K562 (cell line): ENCODE results near the gene DDIT4L. TPM values are rescaled to one million over a fixed set of nuclear protein-coding genes. Genes with fewer than 3 reads are reported as not detected.

ENCODE experiments used
- ATAC-seq: fragments of 200-7000 bp; cut with Tn5 transposase; 3 replicates; pipeline ENCODE4 v1.9.1; 2020; ENCODE audit warnings: moderate library complexity
- BruUV-seq: library from RNA; stranded (reverse); fragments of 400-500 nt; replicated peaks from 2 replicates; lab custom pipeline; 2021; lab: Mats Ljungman, UMichigan
- CTCF ChIA-PET: fragments of 300-600 bp; formaldehyde crosslinking; extraction: SDS; loops from one replicate; lab custom pipeline; 2021; ENCODE audit warnings: low intra/inter-chr PET ratio; lab: Yijun Ruan, JAX
- POLR2A ChIA-PET: fragments of 300-600, 350-650 bp; sonication (Branson Sonifier 250); formaldehyde crosslinking; extraction: SDS; loops from one replicate; lab custom pipeline; 2021; ENCODE audit warnings: antibody characterized with exemption, inconsistent platforms; lab: Yijun Ruan, JAX
- DNase-seq, 4 experiments: peaks; one replicate each; pipeline versions ENCODE4 v3.0.0 to v3.0.0-alpha.2; 2011 to 2018; ENCODE audit warnings: low spot score in 3 of 4, mixed read lengths in 3 of 4; ENCODE audit errors: extremely low read depth in 1 of 4
- FAIRE-seq: peaks from 2 replicates; lab custom pipeline; 2011; peaks lifted over from hg19 to GRCh38; lab: Jason Lieb, UNC
- H2AFZ ChIP-seq: 2 replicates; pipeline ENCODE4 v1.6.0; 2011; ENCODE audit warnings: low read depth, low read length, control low read depth, inconsistent platforms
- H3K27ac ChIP-seq: fragments of 200-600 bp; 3 replicates; pipeline ENCODE4 v1.8.0; 2011; ENCODE audit warnings: low read depth, mild to moderate bottlenecking, control low read depth, inconsistent platforms, low read length, moderate library complexity, mixed read lengths; ENCODE audit errors: extremely low read depth
- H3K27me3 ChIP-seq, 2 experiments: fragments of 300-600 bp in 1 of 2; 2 replicates in 1 of 2; 3 replicates in 1 of 2; pipeline versions ENCODE4 v1.6.0 to v1.8.0; 2011; ENCODE audit warnings: inconsistent platforms in 2 of 2, low read length in 2 of 2, mild to moderate bottlenecking in 1 of 2, mixed read lengths in 1 of 2, moderate library complexity in 1 of 2; ENCODE audit not compliant: control insufficient read depth in 2 of 2, insufficient read depth in 2 of 2
- H3K36me3 ChIP-seq: fragments of 300-600 bp; 3 replicates; pipeline ENCODE4 v1.8.0; 2011; ENCODE audit warnings: mild to moderate bottlenecking, low read length, inconsistent platforms; ENCODE audit not compliant: control insufficient read depth, insufficient read depth
- H3K4me1 ChIP-seq, 2 experiments: fragments of 200-600 bp in 1 of 2; replicated peaks in 1 of 2; 2 replicates in 1 of 2; 3 replicates in 1 of 2; pipeline versions ENCODE4 v1.5.1 to v1.8.0; 2011; ENCODE audit warnings: inconsistent platforms in 2 of 2, low read length in 2 of 2, mild to moderate bottlenecking in 1 of 2, mixed read lengths in 1 of 2, moderate library complexity in 1 of 2; ENCODE audit not compliant: control insufficient read depth in 2 of 2, insufficient read depth in 2 of 2
- H3K4me2 ChIP-seq: 2 replicates; pipeline ENCODE4 v1.6.1; 2011; ENCODE audit warnings: low read length, control low read depth, inconsistent platforms, mixed read lengths; ENCODE audit not compliant: insufficient read depth
- H3K4me3 ChIP-seq: fragments of 200-600 bp; sonication (generic), shearing (Covaris generic); 2 replicates; pipeline ENCODE4 v1.5.1; 2016; ENCODE audit warnings: control low read depth, inconsistent platforms
- H3K79me2 ChIP-seq: fragments of 200-600 bp; 3 replicates; pipeline ENCODE4 v1.8.0; 2011; ENCODE audit warnings: low read length, inconsistent platforms; ENCODE audit not compliant: control insufficient read depth, insufficient read depth
- H3K9ac ChIP-seq, 2 experiments: 2 replicates each; pipeline versions ENCODE4 v1.6.0 to v1.6.1; 2011; ENCODE audit warnings: low read depth in 2 of 2, low read length in 2 of 2, control low read depth in 1 of 2, inconsistent platforms in 1 of 2, mild to moderate bottlenecking in 1 of 2, mixed read lengths in 1 of 2; ENCODE audit not compliant: insufficient read depth in 1 of 2
- H3K9me1 ChIP-seq: one replicate; pipeline ENCODE4 v1.6.0; 2011; ENCODE audit warnings: inconsistent platforms, mild to moderate bottlenecking, low read length, moderate library complexity; ENCODE audit not compliant: control insufficient read depth, insufficient read depth
- H3K9me3 ChIP-seq: replicated peaks from 2 replicates; pipeline ENCODE4 v1.5.1; 2011; ENCODE audit warnings: low read depth, low read length, inconsistent platforms; ENCODE audit not compliant: control insufficient read depth, insufficient read depth
- H4K20me1 ChIP-seq: replicated peaks from 2 replicates; pipeline ENCODE4 v1.6.1; 2011; ENCODE audit warnings: low read length, inconsistent platforms, mixed read lengths; ENCODE audit not compliant: control insufficient read depth, insufficient read depth
- CREM ChIP-seq: IDR thresholded peaks from 2 replicates; pipeline ENCODE4 v1.6.1; 2014; ENCODE audit warnings: antibody characterized with exemption, low read depth
- GTF2F1 ChIP-seq: IDR thresholded peaks from 2 replicates; pipeline ENCODE4 v1.6.1; 2011; ENCODE audit warnings: low read depth, low read length, improper control_type of control experiment
- NFIX ChIP-seq: fragments of 250-450 bp; sonication (Bioruptor Pico); IDR thresholded peaks from 2 replicates; pipeline ENCODE4 v1.4.0; 2020; ENCODE audit warnings: low read depth, mild to moderate bottlenecking, moderate library complexity
- PHTF2 ChIP-seq: fragments of 250-450 bp; sonication (Bioruptor Pico); IDR thresholded peaks from 2 replicates; pipeline ENCODE4 v1.5.0; 2021; ENCODE audit warnings: mild to moderate bottlenecking
- YY1 ChIP-seq, 3 experiments: IDR thresholded peaks; 2 replicates each; pipeline ENCODE4 v1.6.1; 2011; ENCODE audit warnings: low read length in 2 of 3, mild to moderate bottlenecking in 2 of 3, moderate library complexity in 2 of 3, borderline replicate concordance in 1 of 3, control low read depth in 1 of 3, low read depth in 1 of 3; ENCODE audit not compliant: insufficient read depth in 3 of 3, insufficient replicate concordance in 2 of 3, control insufficient read depth in 1 of 3, insufficient read length in 1 of 3; ENCODE audit errors: extremely low read depth in 1 of 3
- in situ Hi-C: fragments of 300-500 bp; cut with MboI; formaldehyde crosslinking; loops from 4 replicates; pipeline ENCODE4 v1.15.0; 2018; ENCODE audit warnings: inconsistent platforms, mixed read lengths
- intact Hi-C: fragments of 100-400 bp; cut with micrococcal nuclease; formaldehyde crosslinking; loops from 2 replicates; pipeline ENCODE4 v1.14.2; 2022
- polyA plus RNA-seq, 8 experiments: library from polyadenylated mRNA; depleted of rRNA in 4 of 8; stranded (reverse) in 5 of 8; unstranded in 3 of 8; fragments of >200 nt; fragmentation: Nextera tagmentation in 2 of 8; fragmentation: Illumina TruSeq in 1 of 8; extraction: Ambion mirVana in 2 of 8; extraction: Trizol in 1 of 8; gene quantifications; 2 replicates each; pipeline versions ENCODE4 v1.2.1 to v1.2.3, GENCODE V29; 2011 to 2014; ENCODE audit warnings: inconsistent platforms in 1 of 8, missing spikeins in 1 of 8
- total RNA-seq, 7 experiments: library from RNA; depleted of rRNA in 6 of 7; stranded (reverse); fragments of >200 nt in 6 of 7; fragmentation: Illumina TruSeq in 2 of 7; extraction: Trizol in 2 of 7; gene quantifications; 2 replicates each; pipeline versions ENCODE4 v1.2.1 to v1.2.3, GENCODE V29; 2011 to 2021; ENCODE audit warnings: low replicate concordance in 1 of 7
- TF ChIP-seq, protein P1 (sequence below): fragments of 450-650 bp; IDR thresholded peaks from 2 replicates; pipeline ENCODE4 v1.6.1; 2018; ENCODE audit not compliant: partially characterized antibody
- TF ChIP-seq, protein P2 (sequence below): sonication (generic); formaldehyde crosslinking; IDR thresholded peaks from 2 replicates; pipeline ENCODE4 v1.8.0; 2022; ENCODE audit warnings: mild to moderate bottlenecking, missing genetic modification reagents
- TF ChIP-seq, protein P3 (sequence below), 2 experiments: fragments of 450-650 bp in 1 of 2; sonication (generic) in 1 of 2; formaldehyde crosslinking in 1 of 2; IDR thresholded peaks in 1 of 2; conservative IDR thresholded peaks in 1 of 2; 2 replicates each; pipeline versions ENCODE4 v1.6.1 to v1.8.1; 2016 to 2023; ENCODE audit warnings: mild to moderate bottlenecking in 2 of 2, moderate library complexity in 2 of 2, inconsistent platforms in 1 of 2, missing genetic modification reagents in 1 of 2

The DDIT4L gene
- total and polyA plus RNA-seq, 9 of the 15 experiments (the other 6 are each of a cell fraction or from before 2014, with no cell fraction given), result not detected

DNA sequence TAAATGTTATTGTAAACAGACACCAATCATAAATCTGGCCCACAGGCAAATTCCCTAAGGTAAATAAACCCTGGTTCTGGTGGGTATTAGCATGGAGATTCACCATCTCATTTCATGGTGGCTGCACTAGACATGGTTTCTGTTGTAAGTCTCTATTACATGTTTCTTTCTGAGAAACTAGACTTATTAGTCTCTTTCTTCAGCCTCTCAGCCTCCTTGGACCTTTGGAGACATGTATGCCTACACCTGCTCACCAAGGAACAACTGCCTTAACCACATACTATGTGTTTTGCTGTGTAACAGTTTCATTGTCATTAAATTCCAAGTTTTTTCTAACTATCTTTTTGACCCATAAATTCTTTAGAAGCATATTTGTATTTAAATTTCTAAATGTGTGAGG lies 13.1 kb downstream of the DDIT4L start:
- Histone ChIP-seq H3K9me1 (no peaks in the 10 kb centered on the region), H3K79me2 (no peaks in the 10 kb centered on the region), H3K9ac (no peak overlapping the region), H3K27ac (no peak overlapping the region), H3K4me1 (no peaks in the 10 kb centered on the region), H4K20me1 (no peaks in the 10 kb centered on the region), H3K36me3 (no peaks in the 10 kb centered on the region), H3K9me3 (no peaks in the 10 kb centered on the region), H2AFZ (no peak overlapping the region), H3K4me2 (no peak overlapping the region), H3K27me3 (no peaks in the 10 kb centered on the region), H3K4me3 (no peak overlapping the region)
- no peak for FAIRE-seq
- TF ChIP-seq, protein P1, sequence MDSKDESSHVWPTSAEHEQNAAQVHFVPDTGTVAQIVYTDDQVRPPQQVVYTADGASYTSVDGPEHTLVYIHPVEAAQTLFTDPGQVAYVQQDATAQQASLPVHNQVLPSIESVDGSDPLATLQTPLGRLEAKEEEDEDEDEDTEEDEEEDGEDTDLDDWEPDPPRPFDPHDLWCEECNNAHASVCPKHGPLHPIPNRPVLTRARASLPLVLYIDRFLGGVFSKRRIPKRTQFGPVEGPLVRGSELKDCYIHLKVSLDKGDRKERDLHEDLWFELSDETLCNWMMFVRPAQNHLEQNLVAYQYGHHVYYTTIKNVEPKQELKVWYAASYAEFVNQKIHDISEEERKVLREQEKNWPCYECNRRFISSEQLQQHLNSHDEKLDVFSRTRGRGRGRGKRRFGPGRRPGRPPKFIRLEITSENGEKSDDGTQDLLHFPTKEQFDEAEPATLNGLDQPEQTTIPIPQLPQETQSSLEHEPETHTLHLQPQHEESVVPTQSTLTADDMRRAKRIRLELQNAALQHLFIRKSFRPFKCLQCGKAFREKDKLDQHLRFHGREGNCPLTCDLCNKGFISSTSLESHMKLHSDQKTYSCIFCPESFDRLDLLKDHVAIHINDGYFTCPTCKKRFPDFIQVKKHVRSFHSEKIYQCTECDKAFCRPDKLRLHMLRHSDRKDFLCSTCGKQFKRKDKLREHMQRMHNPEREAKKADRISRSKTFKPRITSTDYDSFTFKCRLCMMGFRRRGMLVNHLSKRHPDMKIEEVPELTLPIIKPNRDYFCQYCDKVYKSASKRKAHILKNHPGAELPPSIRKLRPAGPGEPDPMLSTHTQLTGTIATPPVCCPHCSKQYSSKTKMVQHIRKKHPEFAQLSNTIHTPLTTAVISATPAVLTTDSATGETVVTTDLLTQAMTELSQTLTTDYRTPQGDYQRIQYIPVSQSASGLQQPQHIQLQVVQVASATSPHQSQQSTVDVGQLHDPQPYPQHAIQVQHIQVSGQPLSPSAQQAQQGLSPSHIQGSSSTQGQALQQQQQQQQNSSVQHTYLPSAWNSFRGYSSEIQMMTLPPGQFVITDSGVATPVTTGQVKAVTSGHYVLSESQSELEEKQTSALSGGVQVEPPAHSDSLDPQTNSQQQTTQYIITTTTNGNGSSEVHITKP, result no peak
- TF ChIP-seq, protein P2, sequence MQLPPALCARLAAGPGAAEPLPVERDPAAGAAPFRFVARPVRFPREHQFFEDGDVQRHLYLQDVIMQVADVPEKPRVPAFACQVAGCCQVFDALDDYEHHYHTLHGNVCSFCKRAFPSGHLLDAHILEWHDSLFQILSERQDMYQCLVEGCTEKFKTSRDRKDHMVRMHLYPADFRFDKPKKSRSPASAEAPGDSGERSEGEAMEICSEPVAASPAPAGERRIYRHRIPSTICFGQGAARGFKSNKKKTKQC (CRISPR knock-in tag), result no peak
- TF ChIP-seq PHTF2 (CRISPR knock-in tag), result no peak
- TF ChIP-seq YY1 (IDR thresholded peaks at IDR 0.05; ENCODE audit: borderline replicate concordance in 1 of 3, control insufficient read depth in 1 of 3, extremely low read depth in 1 of 3, insufficient read depth in 3 of 3, insufficient read length in 1 of 3, insufficient replicate concordance in 2 of 3, low read depth in 1 of 3, low read length in 2 of 3), result no peak
- TF ChIP-seq CREM, result no peak
- TF ChIP-seq, protein P3, sequence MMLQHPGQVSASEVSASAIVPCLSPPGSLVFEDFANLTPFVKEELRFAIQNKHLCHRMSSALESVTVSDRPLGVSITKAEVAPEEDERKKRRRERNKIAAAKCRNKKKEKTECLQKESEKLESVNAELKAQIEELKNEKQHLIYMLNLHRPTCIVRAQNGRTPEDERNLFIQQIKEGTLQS (IDR thresholded peaks at IDR 0.05), result no peak
- TF ChIP-seq, protein P3 (CRISPR knock-in tag; conservative IDR thresholded peaks at IDR 0.05), result no peak
- no peak for TF ChIP-seq GTF2F1
- no peak for TF ChIP-seq NFIX (CRISPR knock-in tag)
- in situ Hi-C loops (no loop called here), intact Hi-C loops (no loop called here)
- DNase-seq, result no peak
- CTCF ChIA-PET, result no interaction called here
- BruUV-seq, result no TSS peak
- POLR2A ChIA-PET, result no interaction called here
- ATAC-seq, result no peak
